Lower leg skin (tissue), 3 donors: ENCODE measurements around the gene NFRKB.

Experiments used
- CTCF ChIP-seq, 3 donors: fragments of 450-650 bp; IDR thresholded peaks; one replicate each; pipeline ENCODE4 v1.5.1; 2016; ENCODE audit warnings: antibody characterized with exemption in 3 of 3, mild to moderate bottlenecking in 3 of 3, moderate library complexity in 2 of 3
- POLR2A ChIP-seq, 2 donors: fragments of 450-650 bp; IDR thresholded peaks; one replicate each; pipeline ENCODE4 v1.6.1; 2016 to 2017; ENCODE audit warnings: antibody characterized with exemption in 2 of 2, mild to moderate bottlenecking in 1 of 2, moderate library complexity in 1 of 2

GRCh38 chr11:129865701-129866100 is 29.7 kb downstream of the NFRKB start:
- no peak for TF ChIP-seq CTCF (IDR thresholded peaks at IDR 0.05)
- TF ChIP-seq POLR2A (IDR thresholded peaks at IDR 0.05) = no peak
